ENCODE results near the gene COL9A3. TPM values are rescaled to one million over a fixed set of nuclear protein-coding genes. Genes with fewer than 3 reads are reported as not detected.

Gene COL9A3
- total RNA-seq, 2 experiments from 2014 or later, result not detected

DNA sequence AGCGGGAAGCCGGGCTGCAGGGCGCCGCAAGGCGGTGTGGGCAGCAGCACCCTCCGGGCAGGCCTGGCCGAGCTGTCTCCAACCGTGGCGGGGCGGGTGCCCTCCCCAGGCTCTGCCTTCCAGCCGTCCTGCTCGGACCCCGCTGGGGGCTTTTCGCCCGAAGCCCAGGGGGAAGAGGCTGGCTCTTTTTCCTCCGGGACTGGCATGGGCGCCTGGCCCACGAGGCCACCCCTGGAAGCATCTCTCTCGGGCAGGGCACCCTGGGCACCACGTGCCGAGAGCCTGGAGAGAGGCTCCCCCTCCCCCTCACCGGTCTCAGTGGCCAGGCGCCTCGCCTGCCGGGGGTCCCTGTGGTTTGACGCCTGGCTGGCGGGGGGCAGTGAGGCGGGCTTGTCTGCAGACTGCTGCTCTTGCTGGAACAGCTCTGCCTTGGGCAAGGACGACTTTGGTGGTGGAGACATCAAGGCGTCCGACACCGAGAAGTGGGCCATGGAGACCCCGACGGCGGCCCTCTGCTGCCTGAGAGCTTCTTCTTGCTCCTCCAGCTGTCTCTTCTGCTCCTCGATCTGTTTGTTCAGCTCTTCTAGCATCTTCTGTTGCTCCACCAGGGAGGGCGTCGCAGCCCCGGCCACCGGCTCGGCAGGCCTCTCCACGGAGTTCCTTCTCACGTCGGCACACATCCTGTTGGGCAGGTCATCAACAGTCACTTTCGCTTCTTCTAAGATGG lies 64.2 kb downstream of the COL9A3 start:
- H3K27me3 Mint-ChIP-seq (ENCODE audit: low read depth), result no peaks in the 10 kb centered on the region
- peaks cover 5% of the 10 kb centered on the region for H3K36me3 Mint-ChIP-seq (ENCODE audit: low read depth)

DNA sequence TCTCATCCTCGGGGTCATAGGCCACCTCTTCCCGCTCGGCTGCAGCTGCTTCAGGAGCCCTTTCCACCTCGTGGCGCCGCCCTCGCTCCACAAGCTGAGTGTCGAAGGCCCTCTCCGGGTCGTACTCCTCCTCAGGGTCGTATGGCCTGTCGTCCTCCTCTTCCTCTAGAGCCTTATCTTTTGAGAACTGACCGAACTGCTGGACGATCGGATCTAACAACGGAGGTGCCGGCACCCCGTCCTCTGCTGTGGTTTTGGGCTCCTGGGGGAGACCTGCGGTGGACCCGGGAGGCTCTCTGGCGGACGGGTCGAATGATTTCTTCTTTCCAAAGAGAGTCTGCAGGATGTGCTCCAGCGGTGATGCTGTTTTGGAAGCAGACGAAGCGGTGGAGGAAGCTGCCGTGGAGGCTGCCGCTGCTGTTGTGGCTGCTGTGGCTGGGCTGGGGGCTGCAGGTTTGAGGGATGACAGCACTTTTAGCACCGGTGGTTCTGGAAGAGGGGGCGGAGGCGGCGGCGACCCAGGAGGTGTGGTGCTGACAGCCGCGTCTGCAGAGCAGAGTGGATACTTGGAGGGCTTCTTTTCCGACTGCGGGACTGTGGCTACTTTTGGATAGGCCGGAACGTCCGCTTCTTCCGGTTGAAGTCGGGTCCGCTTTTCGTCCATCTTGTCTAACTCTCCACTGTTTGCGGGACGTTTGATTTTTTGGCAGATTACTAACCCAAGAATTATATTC lies 65.0 kb downstream of the COL9A3 start:
- CTCF ChIA-PET, result no interaction called here
- intact Hi-C loops (cut with micrococcal nuclease), result no loop called here
- H3K27ac Mint-ChIP-seq, result no peak overlapping the region
- DNase-seq, result no peak
- H3K9me3 Mint-ChIP-seq, result no peaks in the 10 kb centered on the region
- peaks cover 5% of the 10 kb centered on the region for H3K36me3 Mint-ChIP-seq (ENCODE audit: low read depth)
- H3K27me3 Mint-ChIP-seq (ENCODE audit: low read depth), result no peaks in the 10 kb centered on the region
- H3K4me3 Mint-ChIP-seq, result no peak overlapping the region
- H3K4me1 Mint-ChIP-seq (ENCODE audit: low read depth), result peaks cover 2% of the 10 kb centered on the region

More for the DNA sequence above, 64.2 kb downstream of the COL9A3 start:
- H3K4me1 Mint-ChIP-seq (ENCODE audit: low read depth), result no peaks in the 10 kb centered on the region
- no peak overlapping the region for H3K4me3 Mint-ChIP-seq
- no peak overlapping the region for H3K27ac Mint-ChIP-seq
- DNase-seq, result no peak
- no peaks in the 10 kb centered on the region for H3K9me3 Mint-ChIP-seq
- CTCF ChIA-PET, result no interaction called here
- intact Hi-C loops (cut with micrococcal nuclease), result no loop called here

GRCh38 chr20:62882426-62882825 lies 65.6 kb downstream of the COL9A3 start:
- CTCF ChIA-PET, result no interaction called here
- no peak overlapping the region for H3K4me3 Mint-ChIP-seq

GRCh38 chr20:62884556-62884955 lies 67.7 kb downstream of the COL9A3 start:
- DNase-seq, result no peak
- H3K4me1 Mint-ChIP-seq (ENCODE audit: low read depth), result peaks cover 4% of the 10 kb centered on the region

More at GRCh38 chr20:62882426-62882825, 65.6 kb downstream of the COL9A3 start:
- Mint-ChIP-seq H3K9me3 (no peaks in the 10 kb centered on the region), H3K27ac (no peak overlapping the region), H3K27me3 (ENCODE audit: low read depth) (no peaks in the 10 kb centered on the region), H3K36me3 (ENCODE audit: low read depth) (peaks cover 5% of the 10 kb centered on the region), H3K4me1 (ENCODE audit: low read depth) (peaks cover 4% of the 10 kb centered on the region)
- no peak for DNase-seq
- intact Hi-C loops (cut with micrococcal nuclease), result no loop called here

GRCh38 chr20:62885046-62885895 lies 68.4 kb downstream of the COL9A3 start:
- H3K4me3 Mint-ChIP-seq, result no peak overlapping the region
- H3K36me3 Mint-ChIP-seq (ENCODE audit: low read depth), result peaks cover 10% of the 10 kb centered on the region
- peaks cover 4% of the 10 kb centered on the region for H3K4me1 Mint-ChIP-seq (ENCODE audit: low read depth)
- no peak overlapping the region for H3K27ac Mint-ChIP-seq
- no peaks in the 10 kb centered on the region for H3K9me3 Mint-ChIP-seq
- no peaks in the 10 kb centered on the region for H3K27me3 Mint-ChIP-seq (ENCODE audit: low read depth)
- no peak for DNase-seq
- CTCF ChIA-PET, result no interaction called here
- intact Hi-C loops (cut with micrococcal nuclease), result no loop called here

More at GRCh38 chr20:62884556-62884955, 67.7 kb downstream of the COL9A3 start:
- H3K27ac Mint-ChIP-seq, result no peak overlapping the region
- H3K27me3 Mint-ChIP-seq (ENCODE audit: low read depth), result no peaks in the 10 kb centered on the region
- CTCF ChIA-PET, result no interaction called here
- H3K4me3 Mint-ChIP-seq, result no peak overlapping the region
- H3K9me3 Mint-ChIP-seq, result no peaks in the 10 kb centered on the region
- H3K36me3 Mint-ChIP-seq (ENCODE audit: low read depth), result peaks cover 10% of the 10 kb centered on the region
- intact Hi-C loops (cut with micrococcal nuclease), result no loop called here

DNA sequence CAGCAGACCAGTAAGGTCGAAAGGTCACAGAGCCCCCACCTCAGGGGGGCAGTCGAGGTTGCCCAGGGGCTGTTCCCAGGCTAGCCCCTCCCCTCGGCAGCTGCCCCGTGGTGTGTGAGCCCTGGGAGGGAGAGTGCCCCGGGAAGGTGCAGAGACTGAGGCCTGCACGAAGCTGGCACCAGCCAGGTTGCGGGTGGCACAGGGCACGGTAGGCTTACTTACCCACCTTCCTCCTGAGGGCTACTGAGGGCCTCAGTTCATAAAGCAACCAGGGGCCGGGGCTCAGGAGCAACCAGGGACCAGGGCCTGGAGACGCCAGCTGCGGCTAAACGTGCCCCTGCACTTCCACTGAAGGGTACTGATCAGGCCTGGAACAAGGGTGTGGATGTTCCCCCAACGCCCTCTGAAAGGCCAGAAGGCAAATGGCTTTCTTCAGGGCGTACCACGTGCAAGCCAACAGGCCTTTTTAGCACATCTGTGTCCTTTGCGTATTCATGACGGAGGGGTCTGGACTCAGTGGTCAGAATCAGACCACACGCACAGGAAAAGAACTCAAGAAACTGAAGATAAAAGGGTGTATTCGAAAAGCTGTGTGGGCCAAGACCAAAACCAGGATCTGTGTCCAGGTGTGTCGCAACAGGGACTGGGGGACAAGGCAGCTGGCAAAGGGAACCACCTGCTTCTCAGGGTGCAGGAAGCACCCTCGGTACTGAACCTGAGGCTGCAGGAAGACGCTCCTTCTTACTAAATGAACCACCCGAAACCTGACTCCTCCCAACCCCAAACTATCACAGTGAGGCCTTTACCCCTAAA lies 69.3 kb downstream of the COL9A3 start:
- no peak overlapping the region for H3K27ac Mint-ChIP-seq

GRCh38 chr20:62886709-62887058 lies 69.8 kb downstream of the COL9A3 start:
- no peak for DNase-seq
- Mint-ChIP-seq H3K36me3 (ENCODE audit: low read depth) (peaks cover 19% of the 10 kb centered on the region), H3K9me3 (no peaks in the 10 kb centered on the region), H3K27me3 (ENCODE audit: low read depth) (no peaks in the 10 kb centered on the region), H3K4me1 (ENCODE audit: low read depth) (peaks cover 16% of the 10 kb centered on the region), H3K4me3 (no peak overlapping the region), H3K27ac (no peak overlapping the region)
- intact Hi-C loops (cut with micrococcal nuclease), result no loop called here
- CTCF ChIA-PET, result interaction anchor here (2.2 kb wide), 1 partner anchor 13 kb away, joined by 7 read pairs; no protein-coding TSS in a partner anchor

More for the DNA sequence above, 69.3 kb downstream of the COL9A3 start:
- peaks cover 10% of the 10 kb centered on the region for H3K4me1 Mint-ChIP-seq (ENCODE audit: low read depth)
- intact Hi-C loops (cut with micrococcal nuclease), result no loop called here
- H3K27me3 Mint-ChIP-seq (ENCODE audit: low read depth), result no peaks in the 10 kb centered on the region
- H3K36me3 Mint-ChIP-seq (ENCODE audit: low read depth), result peaks cover 17% of the 10 kb centered on the region
- DNase-seq, result no peak
- no peak overlapping the region for H3K4me3 Mint-ChIP-seq
- no peaks in the 10 kb centered on the region for H3K9me3 Mint-ChIP-seq
- CTCF ChIA-PET, result interaction anchor here (2.2 kb wide), 1 partner anchor 13 kb away, joined by 7 read pairs; no protein-coding TSS in a partner anchor

GRCh38 chr20:62887152-62887859 lies 70.5 kb downstream of the COL9A3 start:
- peak; percentile 40 for DNase-seq
- Mint-ChIP-seq H3K4me1 (ENCODE audit: low read depth) (peaks cover 22% of the 10 kb centered on the region), H3K27ac (peak overlapping the region; percentile 50), H3K9me3 (no peaks in the 10 kb centered on the region), H3K27me3 (ENCODE audit: low read depth) (no peaks in the 10 kb centered on the region), H3K36me3 (ENCODE audit: low read depth) (peaks cover 23% of the 10 kb centered on the region), H3K4me3 (no peak overlapping the region)
- intact Hi-C loops (cut with micrococcal nuclease), result no loop called here
- CTCF ChIA-PET, result interaction anchor here (0.9 to 2.2 kb wide), 2 partner anchors 12 to 20 kb away, joined by 3 to 7 read pairs; no protein-coding TSS in a partner anchor

GRCh38 chr20:62887860-62888239 lies 71.0 kb downstream of the COL9A3 start:
- intact Hi-C loops (cut with micrococcal nuclease), result no loop called here
- CTCF ChIA-PET, result interaction anchor here (0.9 to 2.2 kb wide), 2 partner anchors 11 to 19 kb away, joined by 3 to 7 read pairs; no protein-coding TSS in a partner anchor
- H3K36me3 Mint-ChIP-seq (ENCODE audit: low read depth), result peaks cover 28% of the 10 kb centered on the region
- H3K4me3 Mint-ChIP-seq, result no peak overlapping the region
- no peaks in the 10 kb centered on the region for H3K9me3 Mint-ChIP-seq
- no peak overlapping the region for H3K27ac Mint-ChIP-seq
- H3K4me1 Mint-ChIP-seq (ENCODE audit: low read depth), result peaks cover 27% of the 10 kb centered on the region
- H3K27me3 Mint-ChIP-seq (ENCODE audit: low read depth), result no peaks in the 10 kb centered on the region
- no peak for DNase-seq

GRCh38 chr20:62888406-62888805 lies 71.6 kb downstream of the COL9A3 start:
- Mint-ChIP-seq H3K36me3 (ENCODE audit: low read depth) (peaks cover 31% of the 10 kb centered on the region), H3K27ac (no peak overlapping the region)
- CTCF ChIA-PET, result interaction anchor here (2.2 kb wide), 1 partner anchor 11 kb away, joined by 7 read pairs; no protein-coding TSS in a partner anchor

GRCh38 chr20:62888910-62889309 lies 72.1 kb downstream of the COL9A3 start:
- Mint-ChIP-seq H3K4me1 (ENCODE audit: low read depth) (peaks cover 35% of the 10 kb centered on the region), H3K27ac (no peak overlapping the region), H3K9me3 (no peaks in the 10 kb centered on the region), H3K27me3 (ENCODE audit: low read depth) (no peaks in the 10 kb centered on the region), H3K36me3 (ENCODE audit: low read depth) (peaks cover 36% of the 10 kb centered on the region), H3K4me3 (no peak overlapping the region)
- intact Hi-C loops (cut with micrococcal nuclease), result no loop called here
- DNase-seq, result no peak
- CTCF ChIA-PET, result interaction anchor here (0.8 to 2.8 kb wide), 3 partner anchors 9 to 13 kb away, joined by 3 to 12 read pairs (median 4); no protein-coding TSS in a partner anchor

More at GRCh38 chr20:62888406-62888805, 71.6 kb downstream of the COL9A3 start:
- no peak for DNase-seq
- H3K4me3 Mint-ChIP-seq, result no peak overlapping the region
- peaks cover 32% of the 10 kb centered on the region for H3K4me1 Mint-ChIP-seq (ENCODE audit: low read depth)
- intact Hi-C loops (cut with micrococcal nuclease), result no loop called here
- H3K9me3 Mint-ChIP-seq, result no peaks in the 10 kb centered on the region
- H3K27me3 Mint-ChIP-seq (ENCODE audit: low read depth), result no peaks in the 10 kb centered on the region
